H1 (cell line): ENCODE results near the gene MTCH1. TPM values are rescaled to one million over a fixed set of nuclear protein-coding genes. Genes with fewer than 3 reads are reported as not detected.

Experiments used
- BRCA1 ChIP-seq: IDR thresholded peaks from 2 replicates; pipeline ENCODE4 v1.6.1; 2012; ENCODE audit warnings: low read depth, low read length, improper control_type of control experiment
- SAP30 ChIP-seq: fragments of 300-600 bp; sonication (generic); IDR thresholded peaks from 2 replicates; pipeline ENCODE4 v1.7.1; 2012; ENCODE audit warnings: low read length, moderate library complexity, mild to moderate bottlenecking, inconsistent platforms; ENCODE audit not compliant: insufficient read depth, insufficient replicate concordance
- SP2 ChIP-seq: IDR thresholded peaks from 2 replicates; pipeline ENCODE4 v1.6.1; 2012; ENCODE audit warnings: mild to moderate bottlenecking, low read length, inconsistent platforms
- ZNF274 ChIP-seq: IDR thresholded peaks from 2 replicates; pipeline ENCODE4 v1.7.0; 2012; ENCODE audit warnings: low read length, borderline replicate concordance; ENCODE audit errors: extremely low read depth
- polyA plus RNA-seq, 7 experiments: library from polyadenylated mRNA; depleted of rRNA in 3 of 7; stranded (reverse) in 5 of 7; unstranded in 2 of 7; fragments of >200 nt in 5 of 7; fragments of 200-250 nt in 2 of 7; gene quantifications; 1 replicate in 5 of 7; 2 replicates in 1 of 7; 4 replicates in 1 of 7; pipeline versions ENCODE4 v1.2.1 to v1.2.3, GENCODE V29; 2011 to 2013; ENCODE audit warnings: missing spikeins in 2 of 7, mixed read lengths in 2 of 7
- total RNA-seq: library from RNA; stranded (reverse); fragmentation: NEBNext Ultra II Directional; extraction: Animal tissue kit (Norgen Biotek cat#: 25700); gene quantifications from 2 replicates; pipeline ENCODE4 v1.2.1, GENCODE V29; 2021
- TF ChIP-seq, protein P1 (sequence below), 3 experiments: IDR thresholded peaks; 1 replicate in 2 of 3; 2 replicates in 1 of 3; pipeline versions ENCODE4 v1.5.1 to v1.6.1; 2011; ENCODE audit warnings: low read length in 3 of 3, mild to moderate bottlenecking in 3 of 3, inconsistent platforms in 2 of 3, low read depth in 1 of 3, moderate library complexity in 1 of 3; ENCODE audit not compliant: insufficient read depth in 1 of 3; ENCODE audit errors: control extremely low read depth in 1 of 3

MTCH1 gene
- total and polyA plus RNA-seq, 2 of the 8 experiments (the other 6 are each of a cell fraction or from before 2014, with no cell fraction given): 169 to 214 TPM

DNA sequence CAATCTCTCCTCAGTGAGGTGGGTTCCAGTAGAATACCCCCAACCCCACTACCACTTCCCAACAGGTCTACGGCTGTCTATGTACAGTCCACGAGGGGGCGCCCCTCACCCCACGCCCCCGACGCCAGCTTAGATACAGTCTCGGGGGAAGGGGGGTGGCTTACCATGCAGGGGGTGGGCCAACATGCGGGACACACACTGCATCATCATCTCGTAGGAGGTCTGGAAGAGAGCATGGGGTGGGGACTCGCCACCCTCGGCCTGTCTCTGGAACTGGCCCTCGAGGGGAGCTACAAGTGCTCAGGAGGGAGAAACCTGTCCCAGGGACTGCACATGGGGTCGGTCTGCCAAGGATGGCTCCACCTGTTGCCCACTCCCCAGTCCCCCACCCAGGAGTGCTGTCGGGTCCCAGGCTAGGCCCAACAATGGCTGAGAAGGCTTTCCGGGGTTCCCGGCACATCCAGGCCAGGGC lies 8.5 kb downstream of the MTCH1 start (continued):
- TF ChIP-seq, protein P1, sequence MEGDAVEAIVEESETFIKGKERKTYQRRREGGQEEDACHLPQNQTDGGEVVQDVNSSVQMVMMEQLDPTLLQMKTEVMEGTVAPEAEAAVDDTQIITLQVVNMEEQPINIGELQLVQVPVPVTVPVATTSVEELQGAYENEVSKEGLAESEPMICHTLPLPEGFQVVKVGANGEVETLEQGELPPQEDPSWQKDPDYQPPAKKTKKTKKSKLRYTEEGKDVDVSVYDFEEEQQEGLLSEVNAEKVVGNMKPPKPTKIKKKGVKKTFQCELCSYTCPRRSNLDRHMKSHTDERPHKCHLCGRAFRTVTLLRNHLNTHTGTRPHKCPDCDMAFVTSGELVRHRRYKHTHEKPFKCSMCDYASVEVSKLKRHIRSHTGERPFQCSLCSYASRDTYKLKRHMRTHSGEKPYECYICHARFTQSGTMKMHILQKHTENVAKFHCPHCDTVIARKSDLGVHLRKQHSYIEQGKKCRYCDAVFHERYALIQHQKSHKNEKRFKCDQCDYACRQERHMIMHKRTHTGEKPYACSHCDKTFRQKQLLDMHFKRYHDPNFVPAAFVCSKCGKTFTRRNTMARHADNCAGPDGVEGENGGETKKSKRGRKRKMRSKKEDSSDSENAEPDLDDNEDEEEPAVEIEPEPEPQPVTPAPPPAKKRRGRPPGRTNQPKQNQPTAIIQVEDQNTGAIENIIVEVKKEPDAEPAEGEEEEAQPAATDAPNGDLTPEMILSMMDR (IDR thresholded peaks at IDR 0.05; ENCODE audit: control extremely low read depth in 1 of 3, insufficient read depth in 1 of 3, low read depth in 1 of 3, low read length in 3 of 3): peak; percentile 46 to 70 (median 47)
- no peak for TF ChIP-seq BRCA1
- TF ChIP-seq ZNF274: no peak
- TF ChIP-seq SAP30: no peak
- TF ChIP-seq SP2: no peak
